NCI-H526 treated with DMSO at 0.1 percent for 48 hours (cell line): ENCODE data around the gene FRAT1.
"Not testable (repeated sequence)": the region's sequence is repeated elsewhere in the genome, so short reads cannot be mapped to it uniquely, and the experiment has no call there.

ENCODE experiments used
- DNase-seq: peaks from one replicate; lab custom pipeline; 2025; lab: John Stamatoyannopoulos, UW

Gene FRAT1

DNA sequence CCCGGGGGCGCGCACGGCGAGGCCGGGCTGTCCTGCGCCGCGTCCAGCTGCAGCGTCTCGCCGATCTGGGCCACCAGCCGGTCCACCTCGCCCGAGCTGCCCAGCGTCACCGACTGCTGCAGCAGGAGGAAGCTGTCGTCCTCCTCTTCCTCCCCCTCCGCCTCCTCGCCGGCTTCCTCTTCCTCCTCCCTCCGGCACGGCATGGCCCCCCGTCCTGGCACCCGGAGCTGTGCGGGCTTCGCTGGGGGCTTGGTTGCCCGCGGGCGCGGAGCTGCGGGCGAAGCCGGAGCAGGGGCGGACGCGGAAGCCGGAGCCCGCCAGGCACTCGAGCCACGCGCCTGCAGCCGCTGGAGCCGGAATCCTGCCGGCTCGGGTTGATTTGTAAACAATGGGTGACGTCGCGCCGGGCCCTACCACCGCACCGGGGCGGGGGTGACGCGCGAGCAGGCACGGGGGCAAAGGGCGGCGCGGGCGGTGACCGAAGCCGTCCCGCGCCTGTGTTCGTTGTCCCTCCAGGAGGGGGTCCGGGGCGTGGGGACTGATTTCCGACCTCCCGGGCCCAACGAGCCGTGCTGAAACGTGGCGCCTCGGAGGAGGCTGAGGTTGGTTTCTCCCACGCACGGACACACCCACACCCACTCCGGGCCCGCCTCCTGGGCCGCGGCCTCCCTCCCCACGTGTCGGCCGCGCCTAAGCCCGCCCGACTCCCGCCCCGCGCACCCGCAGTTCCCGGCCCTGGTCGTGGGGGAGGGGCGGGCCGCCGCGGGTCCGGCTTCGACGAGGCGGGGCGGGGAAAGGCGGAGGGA, 15.5 kb downstream of the FRAT1 start, which contains the start of gene FRAT2:
TSS of gene FRAT2 (minus strand) at position 360 of the 806 bp plus-strand sequence. CDS start at position 203, 157 bp downstream.
- DNase-seq = peak; percentile 51

DNA sequence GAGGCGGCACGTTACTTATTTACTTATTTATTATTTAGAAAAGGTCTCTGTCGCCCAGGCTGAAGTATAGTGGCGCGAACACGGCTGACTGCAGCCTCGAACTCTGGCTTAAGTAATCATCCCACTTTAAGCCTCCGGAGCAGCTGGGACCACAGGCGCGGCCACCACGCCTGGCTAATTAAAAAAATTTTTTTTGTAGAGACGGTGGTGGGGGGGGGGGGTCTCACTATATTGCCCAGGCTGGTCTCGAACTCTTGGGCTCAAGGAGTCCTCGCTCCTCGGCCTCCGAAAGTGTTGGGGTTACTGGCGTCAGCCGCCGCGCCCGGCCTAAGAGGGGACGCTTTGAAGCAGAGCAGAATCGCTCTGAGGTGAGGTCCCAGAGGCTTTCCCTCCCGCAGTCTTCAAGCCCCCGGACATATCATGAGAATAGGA, 16.1 kb downstream of the FRAT1 start:
- no peak for DNase-seq

GRCh38 chr10:97336006-97336405, 16.9 kb downstream of the FRAT1 start:
- no peak for DNase-seq

DNA sequence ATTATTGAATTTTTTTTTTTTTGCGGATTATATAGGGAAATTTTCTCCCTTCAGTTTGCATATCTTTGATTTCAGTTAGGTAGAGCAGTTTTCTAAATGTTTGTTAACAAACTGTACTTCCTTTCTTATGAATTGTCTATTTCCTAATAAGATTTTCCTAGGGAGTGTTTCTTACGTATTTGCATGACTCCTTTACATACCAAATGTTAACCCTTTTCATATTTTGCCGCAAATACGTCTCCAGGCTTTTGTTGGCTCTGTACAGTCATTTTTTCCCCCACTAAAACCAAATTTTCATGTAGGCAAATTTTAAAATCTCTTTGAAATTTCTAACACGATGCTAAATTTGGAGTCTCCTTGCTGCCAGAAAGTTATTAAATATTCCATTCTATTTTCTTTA, 17.4 kb downstream of the FRAT1 start:
- peak; percentile 76 for DNase-seq

- DNase-seq = peak; percentile 13
These were observed 18.1 kb downstream of the FRAT1 start for GRCh38 chr10:97336942-97337831.

GRCh38 chr10:97338041-97338440, 19.0 kb downstream of the FRAT1 start:
- no peak for DNase-seq

GRCh38 chr10:97341416-97341815, 22.3 kb downstream of the FRAT1 start:
- DNase-seq = no peak

DNA sequence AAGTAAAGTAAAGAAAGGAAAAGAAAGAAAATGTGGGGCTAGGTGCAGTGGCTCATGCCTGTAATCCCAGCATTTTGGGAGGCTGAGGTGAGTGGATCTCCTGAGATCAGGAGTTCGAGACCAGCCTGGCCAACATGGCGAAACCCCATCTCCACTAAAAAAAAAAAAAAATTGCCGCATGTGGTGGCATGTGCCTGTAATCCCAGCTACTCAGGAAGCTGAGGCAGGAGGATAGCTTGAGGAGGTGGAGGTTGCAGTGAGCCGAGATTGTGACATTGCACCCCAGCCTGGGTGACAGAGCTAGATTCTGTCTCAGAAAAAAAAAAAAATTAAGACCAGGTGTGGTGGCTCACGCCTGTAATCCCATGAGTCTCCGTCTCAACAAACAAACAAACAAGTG, 24.6 kb downstream of the FRAT1 start:
- not testable (repeated sequence) for DNase-seq

DNA sequence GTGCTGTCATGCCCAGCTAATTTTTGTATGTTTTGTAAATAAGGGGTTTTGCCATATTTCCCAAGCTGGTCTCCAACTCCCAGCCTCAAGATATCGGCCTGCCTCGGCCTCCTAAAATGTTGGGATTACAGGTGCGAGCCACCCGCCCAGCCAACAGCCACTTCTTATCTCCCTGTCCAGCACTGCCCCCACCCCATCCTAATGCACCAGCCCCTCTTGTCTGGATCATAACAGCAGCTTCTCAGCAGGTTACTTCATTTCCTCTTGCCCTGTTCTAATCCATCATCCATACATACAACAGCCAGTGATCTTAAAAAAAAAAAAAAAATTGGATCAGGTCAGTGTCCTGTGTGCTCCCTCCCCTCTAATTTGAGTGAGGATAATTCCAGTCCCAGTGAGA, 28.2 kb downstream of the FRAT1 start:
- DNase-seq = no peak

GRCh38 chr10:97349752-97350513, 30.9 kb downstream of the FRAT1 start:
- no peak for DNase-seq

- no peak for DNase-seq
These were observed 34.9 kb downstream of the FRAT1 start for GRCh38 chr10:97353945-97354344.

GRCh38 chr10:97355571-97355975, 36.5 kb downstream of the FRAT1 start:
- DNase-seq = no peak

DNA sequence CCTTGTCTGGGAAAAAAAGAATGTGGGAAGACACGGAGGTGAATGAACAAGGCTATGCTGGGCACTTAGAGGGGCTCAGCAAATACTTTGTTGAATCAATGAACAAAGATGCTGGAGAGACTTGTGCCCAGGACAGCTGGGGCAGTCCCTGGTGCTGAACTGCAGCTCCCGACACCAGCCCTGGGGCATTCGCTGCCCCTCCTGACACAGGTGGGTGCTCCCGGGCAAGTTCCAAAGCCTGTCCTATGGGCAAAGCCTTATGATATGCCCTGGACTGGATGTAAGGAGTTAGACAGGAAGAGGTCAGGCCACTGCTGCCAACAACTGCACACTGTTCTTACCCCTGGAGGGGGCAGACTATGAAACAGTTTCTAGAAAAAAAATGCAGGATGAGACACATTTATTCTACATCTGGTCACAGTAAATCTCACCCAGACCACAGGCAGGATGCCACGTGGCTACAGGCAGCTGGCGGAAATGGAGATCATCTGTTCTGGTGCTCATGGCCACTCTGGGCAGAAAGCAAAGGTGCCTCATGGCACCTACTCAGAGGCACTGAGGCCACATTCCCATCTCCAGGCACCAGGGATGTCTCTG, 37.3 kb downstream of the FRAT1 start:
- DNase-seq = no peak

DNA sequence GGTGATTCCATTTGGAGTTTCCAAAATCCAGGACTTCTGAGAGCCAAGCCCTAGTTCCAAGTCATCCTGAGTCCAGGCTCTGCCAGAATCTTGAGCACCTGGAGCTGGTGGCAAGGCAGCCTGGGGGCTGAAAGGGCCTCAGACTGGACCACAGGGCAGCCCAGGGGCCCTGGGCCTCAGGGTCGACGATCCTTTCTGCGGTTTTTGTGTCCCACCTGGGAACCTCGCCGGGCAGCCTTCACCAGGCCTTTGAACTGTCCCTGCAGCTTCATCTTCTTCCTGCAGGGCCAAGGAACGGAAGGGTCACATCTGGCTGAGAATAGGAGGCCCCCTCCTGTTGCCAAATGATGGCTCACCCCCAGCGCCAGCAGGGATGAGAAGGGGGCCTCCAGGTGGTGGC, 37.8 kb downstream of the FRAT1 start:
- no peak for DNase-seq

DNA sequence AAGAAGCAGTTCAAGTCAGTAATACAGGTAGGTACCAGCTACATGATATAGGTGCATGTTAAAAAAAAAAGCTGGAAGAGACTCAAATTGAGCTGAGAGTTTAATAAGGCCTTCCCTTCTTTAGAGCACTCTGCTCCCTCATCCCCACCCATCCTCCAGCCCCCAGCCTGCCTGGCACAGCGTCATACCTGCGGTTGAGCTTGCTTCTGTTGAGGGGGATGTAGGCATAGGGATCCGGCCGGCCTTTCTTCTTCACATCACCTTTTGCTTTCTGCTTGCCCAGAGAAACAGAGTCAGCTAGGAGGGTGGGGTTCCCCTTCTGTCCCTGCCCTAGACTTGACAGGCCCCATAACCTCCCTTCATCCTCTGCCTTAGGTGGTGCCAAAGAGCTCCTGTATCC, 39.3 kb downstream of the FRAT1 start:
- no peak for DNase-seq

DNA sequence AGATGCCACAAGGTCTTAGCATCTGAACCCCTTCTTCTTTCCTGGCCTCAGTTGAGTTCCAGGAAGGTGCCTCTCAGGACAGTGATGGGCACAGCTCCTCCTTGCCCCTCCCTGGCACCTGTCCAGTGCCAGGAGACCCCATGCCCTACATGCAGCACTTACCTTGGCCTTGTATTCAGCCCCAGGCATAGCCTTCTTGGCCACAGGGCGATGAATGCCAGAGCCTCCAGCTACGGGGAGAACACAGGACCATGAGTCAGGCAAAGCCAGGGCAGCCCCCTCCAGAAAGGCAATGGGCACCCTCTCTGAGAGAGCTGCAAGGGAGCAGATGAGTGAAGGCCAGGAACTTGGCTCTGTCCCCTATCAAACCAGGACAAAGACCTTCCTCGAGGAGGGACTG, 39.7 kb downstream of the FRAT1 start:
- DNase-seq = no peak

GRCh38 chr10:97360705-97361536, 41.9 kb downstream of the FRAT1 start:
- DNase-seq = no peak

DNA sequence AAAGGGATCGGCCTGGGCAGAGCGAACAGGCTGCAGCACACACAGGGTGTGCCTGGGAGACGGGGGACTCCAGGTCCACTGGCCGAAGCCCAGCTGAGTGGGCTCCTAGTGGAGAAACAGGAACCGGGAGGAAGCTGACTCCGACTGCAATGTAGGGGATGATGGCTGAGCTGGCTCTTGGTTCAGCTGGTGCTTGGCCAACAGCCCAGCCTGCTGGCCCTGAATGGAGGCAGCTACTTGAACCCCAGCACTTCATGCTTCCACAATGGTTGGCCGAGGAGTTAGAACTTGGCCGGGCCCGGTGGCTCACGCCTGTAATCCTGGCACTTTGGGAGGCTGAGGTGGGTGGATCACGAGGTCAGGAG, 42.4 kb downstream of the FRAT1 start:
- no peak for DNase-seq

GRCh38 chr10:97362310-97363033, 43.4 kb downstream of the FRAT1 start:
- no peak for DNase-seq

DNA sequence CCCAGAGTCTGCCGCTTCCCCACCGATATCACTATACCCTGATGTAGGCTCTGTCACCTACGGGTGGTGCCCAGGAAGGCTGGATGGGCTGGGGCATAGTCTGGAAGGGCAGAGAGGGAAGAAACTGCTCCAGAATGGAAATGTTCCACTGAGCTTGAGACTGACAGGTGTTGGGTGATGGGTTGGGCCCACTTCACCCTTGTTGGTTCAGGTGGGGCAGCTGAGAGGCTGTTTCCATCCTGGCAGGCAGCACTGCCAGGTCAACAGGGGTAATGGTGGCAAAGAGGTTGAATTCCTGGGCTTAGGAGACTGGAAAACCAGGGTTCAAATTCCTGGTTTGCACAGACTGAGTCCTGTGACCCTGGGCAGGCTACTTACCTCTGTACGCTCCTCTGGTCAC, 44.0 kb downstream of the FRAT1 start:
- no peak for DNase-seq
